Measurements from ENCODE around the gene PPP1R1C. TPM values are rescaled to one million over a fixed set of nuclear protein-coding genes. Genes with fewer than 3 reads are reported as not detected.

PPP1R1C gene, protein sequence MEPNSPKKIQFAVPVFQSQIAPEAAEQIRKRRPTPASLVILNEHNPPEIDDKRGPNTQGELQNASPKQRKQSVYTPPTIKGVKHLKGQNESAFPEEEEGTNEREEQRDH
- total RNA-seq: 0.52 to 2.9 TPM (median 1.2 TPM) in 3 replicates
- long read RNA-seq: 0 reads

- no peak within 1 kb of the TSS for H3K4me3 Mint-ChIP-seq (ENCODE audit: unreplicated experiment)
- no peak for DNase-seq (ENCODE audit: low spot score)
- peak within 1 kb of the TSS; percentile 22 for H3K27ac Mint-ChIP-seq (ENCODE audit: unreplicated experiment)
- no peaks in the 10 kb centered on the region for H3K9me3 Mint-ChIP-seq (ENCODE audit: low read depth)
- H3K4me1 Mint-ChIP-seq (ENCODE audit: low read depth): peaks cover 9% of the 10 kb centered on the region
- H3K27me3 Mint-ChIP-seq (ENCODE audit: low read depth): no peaks in the 10 kb centered on the region
- TF ChIP-seq, protein P1, sequence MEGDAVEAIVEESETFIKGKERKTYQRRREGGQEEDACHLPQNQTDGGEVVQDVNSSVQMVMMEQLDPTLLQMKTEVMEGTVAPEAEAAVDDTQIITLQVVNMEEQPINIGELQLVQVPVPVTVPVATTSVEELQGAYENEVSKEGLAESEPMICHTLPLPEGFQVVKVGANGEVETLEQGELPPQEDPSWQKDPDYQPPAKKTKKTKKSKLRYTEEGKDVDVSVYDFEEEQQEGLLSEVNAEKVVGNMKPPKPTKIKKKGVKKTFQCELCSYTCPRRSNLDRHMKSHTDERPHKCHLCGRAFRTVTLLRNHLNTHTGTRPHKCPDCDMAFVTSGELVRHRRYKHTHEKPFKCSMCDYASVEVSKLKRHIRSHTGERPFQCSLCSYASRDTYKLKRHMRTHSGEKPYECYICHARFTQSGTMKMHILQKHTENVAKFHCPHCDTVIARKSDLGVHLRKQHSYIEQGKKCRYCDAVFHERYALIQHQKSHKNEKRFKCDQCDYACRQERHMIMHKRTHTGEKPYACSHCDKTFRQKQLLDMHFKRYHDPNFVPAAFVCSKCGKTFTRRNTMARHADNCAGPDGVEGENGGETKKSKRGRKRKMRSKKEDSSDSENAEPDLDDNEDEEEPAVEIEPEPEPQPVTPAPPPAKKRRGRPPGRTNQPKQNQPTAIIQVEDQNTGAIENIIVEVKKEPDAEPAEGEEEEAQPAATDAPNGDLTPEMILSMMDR (IDR thresholded peaks at IDR 0.05): no peak
- H3K36me3 Mint-ChIP-seq (ENCODE audit: low read depth): no peaks in the 10 kb centered on the region
These were observed at the start of gene PPP1R1C for GRCh38 chr2:181985632-181986205. PPP1R1C (plus strand) TSS chr2:181985853; CDS start chr2:181986111, 258 bp downstream.

DNA sequence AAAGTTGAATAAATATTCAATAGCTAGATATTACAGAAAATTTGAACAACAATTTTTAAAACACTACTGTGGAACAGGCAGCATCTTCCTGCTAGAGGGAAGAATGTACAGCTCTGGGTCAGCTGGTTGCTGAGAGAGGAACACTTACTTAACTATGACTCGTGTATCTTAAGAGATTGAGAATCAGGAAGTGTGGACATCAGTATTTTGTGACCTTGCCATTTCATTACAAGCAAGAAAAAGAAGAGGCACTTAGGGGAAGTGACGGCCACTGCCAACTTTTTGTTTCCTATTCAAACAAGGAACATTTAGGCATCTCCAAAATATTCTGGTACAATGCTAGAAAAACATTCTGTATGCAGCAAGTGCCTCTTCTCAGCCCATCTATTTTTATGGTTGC is 48.2 kb upstream of the PPP1R1C start:
- Mint-ChIP-seq H3K4me3 (ENCODE audit: unreplicated experiment) (no peak overlapping the region), H3K4me1 (ENCODE audit: low read depth) (peaks cover 14% of the 10 kb centered on the region), H3K27me3 (ENCODE audit: low read depth) (no peaks in the 10 kb centered on the region), H3K27ac (ENCODE audit: unreplicated experiment) (no peak overlapping the region), H3K36me3 (ENCODE audit: low read depth) (no peaks in the 10 kb centered on the region), H3K9me3 (ENCODE audit: low read depth) (no peaks in the 10 kb centered on the region)
- TF ChIP-seq, protein P1 (IDR thresholded peaks at IDR 0.05): no peak
- no peak for DNase-seq (ENCODE audit: low spot score)

DNA sequence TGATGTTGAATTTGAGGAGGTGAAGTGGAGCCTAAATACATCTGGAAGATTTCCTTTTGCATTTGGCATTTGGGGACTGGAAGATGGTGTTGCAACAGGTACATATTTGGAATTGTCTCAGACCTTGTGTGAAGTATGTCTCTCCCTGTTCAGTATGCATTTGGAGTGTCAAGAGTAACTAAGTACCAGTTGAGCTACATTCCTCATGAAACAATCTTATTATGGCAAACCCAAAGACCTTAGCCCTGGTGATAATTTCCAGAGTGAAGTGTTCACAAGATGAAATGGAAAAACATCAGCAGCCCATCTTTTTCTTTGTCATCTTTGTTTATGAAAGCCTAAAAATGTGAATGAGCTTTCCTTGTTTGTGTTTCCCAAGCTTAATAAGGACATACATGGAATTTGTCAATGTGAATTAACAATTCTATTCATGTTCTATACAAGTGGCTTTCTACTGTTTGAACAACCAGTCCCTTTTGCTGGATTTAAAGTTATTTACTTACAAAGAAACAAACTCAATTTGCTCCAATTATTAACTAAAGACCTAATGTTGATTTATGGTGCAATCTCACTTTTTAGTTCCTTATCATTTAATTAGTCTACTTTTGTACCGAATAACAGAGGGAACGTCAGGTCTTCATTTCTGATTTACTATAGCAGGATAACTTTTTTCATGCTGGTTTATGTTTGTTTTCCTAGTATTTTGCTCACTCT is 42.1 kb upstream of the PPP1R1C start:
- H3K9me3 Mint-ChIP-seq (ENCODE audit: low read depth): no peaks in the 10 kb centered on the region
- no peak overlapping the region for H3K27ac Mint-ChIP-seq (ENCODE audit: unreplicated experiment)
- H3K27me3 Mint-ChIP-seq (ENCODE audit: low read depth): no peaks in the 10 kb centered on the region
- H3K4me1 Mint-ChIP-seq (ENCODE audit: low read depth): peaks cover 20% of the 10 kb centered on the region
- TF ChIP-seq, protein P1 (IDR thresholded peaks at IDR 0.05): no peak
- no peaks in the 10 kb centered on the region for H3K36me3 Mint-ChIP-seq (ENCODE audit: low read depth)
- no peak overlapping the region for H3K4me3 Mint-ChIP-seq (ENCODE audit: unreplicated experiment)
- no peak for DNase-seq (ENCODE audit: low spot score)

GRCh38 chr2:181944164-181944913 is 41.3 kb upstream of the PPP1R1C start:
- no peaks in the 10 kb centered on the region for H3K9me3 Mint-ChIP-seq (ENCODE audit: low read depth)
- TF ChIP-seq, protein P1 (IDR thresholded peaks at IDR 0.05): no peak
- H3K27me3 Mint-ChIP-seq (ENCODE audit: low read depth): no peaks in the 10 kb centered on the region
- H3K4me1 Mint-ChIP-seq (ENCODE audit: low read depth): peaks cover 28% of the 10 kb centered on the region
- no peak overlapping the region for H3K4me3 Mint-ChIP-seq (ENCODE audit: unreplicated experiment)
- no peak overlapping the region for H3K27ac Mint-ChIP-seq (ENCODE audit: unreplicated experiment)
- no peaks in the 10 kb centered on the region for H3K36me3 Mint-ChIP-seq (ENCODE audit: low read depth)
- no peak for DNase-seq (ENCODE audit: low spot score)

GRCh38 chr2:181944914-181945291 is 40.8 kb upstream of the PPP1R1C start:
- Mint-ChIP-seq H3K27me3 (ENCODE audit: low read depth) (no peaks in the 10 kb centered on the region), H3K4me1 (ENCODE audit: low read depth) (peaks cover 28% of the 10 kb centered on the region), H3K27ac (ENCODE audit: unreplicated experiment) (no peak overlapping the region), H3K4me3 (ENCODE audit: unreplicated experiment) (no peak overlapping the region), H3K36me3 (ENCODE audit: low read depth) (no peaks in the 10 kb centered on the region), H3K9me3 (ENCODE audit: low read depth) (no peaks in the 10 kb centered on the region)
- TF ChIP-seq, protein P1 (IDR thresholded peaks at IDR 0.05): no peak
- DNase-seq (ENCODE audit: low spot score): no peak
